ENCODE results near the gene SLC7A9.
"Not testable (repeated sequence)": the region's sequence is repeated elsewhere in the genome, so short reads cannot be mapped to it uniquely, and the experiment has no call there.

The SLC7A9 gene

DNA sequence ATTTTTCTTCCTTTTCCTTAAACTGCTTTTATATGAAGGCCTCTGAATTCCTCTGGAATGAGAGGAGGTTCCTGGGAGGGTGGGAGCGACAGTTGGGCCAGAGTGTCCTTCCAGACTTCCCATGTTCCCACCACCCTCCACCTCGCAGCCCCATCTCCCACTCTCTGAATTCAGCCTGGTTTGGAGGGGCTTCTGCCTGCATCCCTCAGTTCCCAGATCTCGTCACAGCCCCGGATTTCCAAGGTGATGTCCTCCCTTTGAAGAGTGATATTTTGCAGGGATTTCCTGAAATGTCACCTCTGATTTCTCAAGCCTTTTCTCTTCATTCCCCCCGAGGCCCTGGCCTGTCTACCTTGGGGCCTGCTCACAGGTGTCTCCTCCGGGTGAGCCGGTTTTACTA, 16.7 kb upstream of the SLC7A9 start:
- FAIRE-seq (no peak), DNase-seq (ENCODE audit: insufficient read length, low spot score) (no peak)

DNA sequence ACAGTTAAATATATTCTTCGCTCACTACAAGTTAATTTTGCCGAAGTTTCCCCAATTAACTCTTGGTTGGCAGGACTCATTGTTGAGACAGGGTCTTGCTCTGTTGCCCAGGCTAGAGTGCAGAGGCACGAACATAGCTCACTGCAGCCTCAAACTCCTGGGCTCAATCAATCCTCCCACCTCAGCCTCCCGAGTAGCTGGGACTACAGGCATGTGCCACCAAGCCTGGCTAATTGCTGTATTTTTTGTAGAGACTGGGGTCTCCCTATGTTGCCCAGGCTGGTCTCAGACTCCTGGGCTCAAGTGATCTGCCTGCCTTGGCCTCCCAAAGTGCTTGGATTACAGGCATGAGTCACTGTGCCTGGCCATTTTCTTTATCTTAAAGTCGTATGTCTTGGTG, 15.7 kb upstream of the SLC7A9 start:
- FAIRE-seq; DNase-seq (ENCODE audit: insufficient read length, low spot score): not testable (repeated sequence)

GRCh38 chr19:32881766-32882165, 12.2 kb upstream of the SLC7A9 start:
- DNase-seq (ENCODE audit: insufficient read length, low spot score) = no peak
- no peak for FAIRE-seq

GRCh38 chr19:32880622-32881021, 11.1 kb upstream of the SLC7A9 start:
- DNase-seq (ENCODE audit: insufficient read length, low spot score) (no peak), FAIRE-seq (no peak)

- no peak for FAIRE-seq
- no peak for DNase-seq (ENCODE audit: insufficient read length, low spot score)
Measured at GRCh38 chr19:32879741-32880140, 10.2 kb upstream of the SLC7A9 start.

GRCh38 chr19:32878988-32879387, 9.4 kb upstream of the SLC7A9 start:
- FAIRE-seq = no peak
- no peak for DNase-seq (ENCODE audit: insufficient read length, low spot score)

GRCh38 chr19:32877977-32878745, 8.6 kb upstream of the SLC7A9 start:
- DNase-seq (ENCODE audit: insufficient read length, low spot score) = no peak
- FAIRE-seq = no peak

- DNase-seq (ENCODE audit: insufficient read length, low spot score) = no peak
- FAIRE-seq = no peak
Measured at GRCh38 chr19:32877323-32877912, 7.9 kb upstream of the SLC7A9 start.

GRCh38 chr19:32876919-32877285, 7.3 kb upstream of the SLC7A9 start:
- FAIRE-seq = no peak

DNA sequence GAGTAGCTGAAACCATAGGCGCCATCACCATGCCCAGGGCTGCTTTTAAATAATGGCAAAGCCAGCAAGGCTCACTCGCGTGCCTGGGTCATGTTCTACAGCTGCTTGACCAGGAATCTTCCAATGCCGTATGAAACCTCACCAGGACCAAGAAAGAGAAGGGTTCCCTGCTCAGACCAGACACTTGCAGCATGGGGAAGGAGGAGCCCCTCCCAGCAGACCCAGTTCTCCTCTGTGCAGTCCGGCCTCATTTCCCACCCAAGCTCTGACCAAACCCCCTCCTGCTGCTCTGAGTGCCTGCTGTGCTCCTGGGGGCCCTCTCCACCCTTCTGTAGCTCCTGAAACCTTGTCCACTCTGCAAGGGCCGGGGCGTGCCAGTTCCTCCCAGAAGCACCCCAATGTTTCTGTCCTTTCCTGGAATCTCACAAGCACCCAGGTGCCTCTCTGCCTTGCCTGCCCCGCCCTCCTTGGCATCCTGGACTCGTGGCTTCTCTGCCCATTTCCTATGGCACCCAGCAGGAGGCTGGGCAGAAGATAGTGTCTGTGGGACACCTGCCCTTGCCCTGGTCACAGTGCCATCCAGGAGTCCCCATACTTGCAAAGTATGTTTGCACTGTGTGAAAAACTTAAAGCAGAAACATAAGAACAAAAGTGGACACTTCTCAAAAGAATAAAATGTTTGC, 6.8 kb upstream of the SLC7A9 start:
- FAIRE-seq (no peak), DNase-seq (ENCODE audit: insufficient read length, low spot score) (no peak)

More at GRCh38 chr19:32876919-32877285, 7.3 kb upstream of the SLC7A9 start:
- DNase-seq (ENCODE audit: insufficient read length, low spot score) = no peak

GRCh38 chr19:32875428-32875827, 5.9 kb upstream of the SLC7A9 start:
- DNase-seq (ENCODE audit: insufficient read length, low spot score) (no peak), FAIRE-seq (no peak)

- DNase-seq (ENCODE audit: insufficient read length, low spot score) (no peak), FAIRE-seq (no peak)
Measured at GRCh38 chr19:32874605-32875004, 5.0 kb upstream of the SLC7A9 start.

GRCh38 chr19:32873247-32873959, 3.8 kb upstream of the SLC7A9 start:
- no peak for FAIRE-seq
- no peak for DNase-seq (ENCODE audit: insufficient read length, low spot score)

DNA sequence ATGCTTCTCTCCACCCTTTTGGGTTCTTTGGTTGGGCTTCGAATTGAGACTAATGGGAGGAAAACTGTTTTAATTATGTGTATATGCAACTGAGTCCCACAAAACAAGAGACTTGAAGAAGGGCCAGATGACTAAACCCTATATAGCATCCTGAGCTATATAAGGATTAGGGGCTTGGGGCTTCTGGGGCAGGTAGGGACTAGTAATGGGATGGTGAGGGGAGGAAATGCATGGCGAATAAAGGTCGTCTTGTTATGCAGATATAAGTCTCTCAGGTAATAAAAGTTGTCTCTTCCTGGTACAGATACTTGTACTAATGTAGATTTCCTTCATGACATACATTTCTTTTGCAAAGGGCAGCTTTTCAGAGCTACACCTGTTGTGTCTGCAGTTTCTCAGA, 2.8 kb upstream of the SLC7A9 start:
- no peak for DNase-seq (ENCODE audit: insufficient read length, low spot score)
- no peak for FAIRE-seq

- FAIRE-seq (no peak), DNase-seq (ENCODE audit: insufficient read length, low spot score) (no peak)
Measured at GRCh38 chr19:32870981-32871451, 1.4 kb upstream of the SLC7A9 start.

DNA sequence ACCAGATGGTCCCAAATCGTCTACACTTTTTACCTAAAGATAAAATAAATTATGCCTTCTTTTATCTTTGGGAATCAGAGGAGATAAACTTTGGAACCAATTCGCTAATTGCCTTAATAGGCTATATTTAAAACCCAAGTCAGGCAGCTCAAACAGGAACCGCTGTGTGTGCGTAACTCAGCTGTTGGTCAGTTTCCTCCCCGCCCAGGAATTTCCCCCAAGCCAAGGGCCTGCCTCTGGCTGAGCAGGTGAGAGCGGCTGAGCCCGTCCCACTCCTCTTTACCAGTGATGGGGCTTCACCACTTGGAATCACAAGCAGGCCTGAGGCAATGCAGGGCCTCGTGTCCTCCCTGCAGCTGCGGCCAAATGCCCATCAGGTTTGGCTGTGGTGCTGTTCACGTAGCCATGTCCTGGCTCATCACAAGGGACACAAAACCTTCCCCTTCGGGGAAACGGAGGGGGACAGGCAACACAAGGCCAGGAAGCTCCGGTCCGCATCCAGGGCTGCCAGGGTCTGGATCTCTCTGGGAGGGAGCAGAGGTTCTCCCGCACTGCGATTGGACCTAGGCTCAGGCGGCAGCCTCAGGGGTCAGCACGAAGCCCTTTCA, 503 bp upstream of the SLC7A9 start:
- DNase-seq (ENCODE audit: insufficient read length, low spot score) = no peak

GRCh38 chr19:32868206-32868950, 1.2 kb downstream of the SLC7A9 start:
- no peak for FAIRE-seq

More for the DNA sequence above, 503 bp upstream of the SLC7A9 start:
- no peak for FAIRE-seq

GRCh38 chr19:32867436-32867835, 2.1 kb downstream of the SLC7A9 start:
- DNase-seq (ENCODE audit: insufficient read length, low spot score); FAIRE-seq: not testable (repeated sequence)

More at GRCh38 chr19:32868206-32868950, 1.2 kb downstream of the SLC7A9 start:
- DNase-seq (ENCODE audit: insufficient read length, low spot score) = no peak

- DNase-seq (ENCODE audit: insufficient read length, low spot score) = no peak
- FAIRE-seq = no peak
Measured at GRCh38 chr19:32866564-32867265, 2.9 kb downstream of the SLC7A9 start.

Data from HTR-8/SVneo (cell line).